WERI-Rb-1 (cell line): ENCODE results near the gene LRBA.

Source experiments
- DNase-seq: peaks from one replicate; pipeline ENCODE4 v3.0.0-alpha.2; 2020
- H3K27ac ChIP-seq: fragments of 250-450 bp; sonication (Bioruptor Pico); 2 replicates; pipeline ENCODE4 v1.5.1; 2020; ENCODE audit warnings: mild to moderate bottlenecking, moderate library complexity
- H3K27me3 ChIP-seq: fragments of 250-450 bp; sonication (Bioruptor Pico); 2 replicates; pipeline ENCODE4 v1.5.1; 2021; ENCODE audit warnings: mild to moderate bottlenecking, low read depth, moderate library complexity; ENCODE audit not compliant: insufficient read depth, severe bottlenecking
- H3K36me3 ChIP-seq: fragments of 250-450 bp; sonication (Bioruptor Pico); 2 replicates; pipeline ENCODE4 v1.5.1; 2020; ENCODE audit warnings: mild to moderate bottlenecking, moderate library complexity
- H3K4me3 ChIP-seq: 2 replicates; pipeline ENCODE4 v1.5.1; 2011; ENCODE audit warnings: low read depth, mild to moderate bottlenecking, control low read depth, low read length
- H3K9me3 ChIP-seq: fragments of 250-450 bp; sonication (Bioruptor Pico); 2 replicates; pipeline ENCODE4 v1.5.1; 2021; ENCODE audit warnings: mild to moderate bottlenecking, moderate library complexity; ENCODE audit not compliant: severe bottlenecking
- CTCF ChIP-seq: IDR thresholded peaks from 2 replicates; pipeline ENCODE4 v1.5.1; 2011; ENCODE audit warnings: low read depth, mild to moderate bottlenecking, control low read depth, inconsistent platforms, low read length

Gene LRBA

GRCh38 chr4:150315691-150316090, 699.4 kb downstream of the LRBA start:
- no peak for TF ChIP-seq CTCF
- Histone ChIP-seq H3K27me3 (no peaks in the 10 kb centered on the region), H3K9me3 (no peaks in the 10 kb centered on the region), H3K36me3 (no peaks in the 10 kb centered on the region; the same call in 1 of the 2 replicates), H3K27ac (no peak overlapping the region), H3K4me3 (no peak overlapping the region)
- no peak for DNase-seq

- Histone ChIP-seq H3K36me3 (no peaks in the 10 kb centered on the region), H3K27ac (no peak overlapping the region), H3K9me3 (no peaks in the 10 kb centered on the region), H3K4me3 (no peak overlapping the region), H3K27me3 (no peaks in the 10 kb centered on the region)
- no peak for DNase-seq
- TF ChIP-seq CTCF, result no peak
Observed at GRCh38 chr4:150315175-150315574, 699.9 kb downstream of the LRBA start.

GRCh38 chr4:150314031-150314430, 701.1 kb downstream of the LRBA start:
- no peak overlapping the region for H3K4me3 ChIP-seq
- no peaks in the 10 kb centered on the region for H3K9me3 ChIP-seq
- no peak overlapping the region for H3K27ac ChIP-seq
- no peaks in the 10 kb centered on the region for H3K36me3 ChIP-seq
- no peaks in the 10 kb centered on the region for H3K27me3 ChIP-seq
- no peak for DNase-seq
- no peak for TF ChIP-seq CTCF

- no peak overlapping the region for H3K27ac ChIP-seq
- DNase-seq, result no peak
- H3K36me3 ChIP-seq, result no peaks in the 10 kb centered on the region; the same call in 1 of the 2 replicates
- no peak for TF ChIP-seq CTCF
- H3K4me3 ChIP-seq, result no peak overlapping the region
- no peaks in the 10 kb centered on the region for H3K27me3 ChIP-seq
- H3K9me3 ChIP-seq, result no peaks in the 10 kb centered on the region
Observed at GRCh38 chr4:150310159-150310895, 704.8 kb downstream of the LRBA start.

GRCh38 chr4:150308824-150309472, 706.1 kb downstream of the LRBA start:
- Histone ChIP-seq H3K27ac (no peak overlapping the region), H3K9me3 (no peaks in the 10 kb centered on the region), H3K4me3 (no peak overlapping the region), H3K27me3 (no peaks in the 10 kb centered on the region), H3K36me3 (no peaks in the 10 kb centered on the region; the same call in 1 of the 2 replicates)
- TF ChIP-seq CTCF, result no peak
- no peak for DNase-seq
